ENCODE results near the gene NT5C3B.
"Not testable (repeated sequence)": the region's sequence is repeated elsewhere in the genome, so short reads cannot be mapped to it uniquely, and the experiment has no call there.

NT5C3B gene

DNA sequence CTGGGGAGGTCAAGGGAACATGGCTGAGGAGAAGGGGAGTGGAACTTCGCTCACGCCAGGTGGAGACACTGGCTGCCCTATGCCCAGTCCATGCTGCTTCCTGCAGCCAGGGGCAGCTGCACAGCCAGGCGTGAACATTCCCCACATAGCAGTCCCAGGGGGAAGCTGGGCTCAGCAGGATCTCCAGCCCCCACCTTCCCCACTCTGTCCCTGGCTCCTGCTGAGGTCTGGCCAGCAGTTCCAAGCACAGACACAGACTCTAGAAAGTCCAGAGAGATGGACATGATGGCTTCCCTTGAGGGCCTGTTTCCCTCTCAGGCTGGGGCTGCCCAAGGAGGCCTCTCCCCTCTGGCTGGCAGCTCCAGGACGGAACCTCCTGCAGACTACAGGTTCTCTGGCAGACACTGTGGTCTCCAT lies 58.9 kb downstream of the NT5C3B start:
- H2AFZ ChIP-seq (ENCODE audit: low read length): no peak overlapping the region
- H3K27ac ChIP-seq (ENCODE audit: low read depth, low read length, poor library complexity, severe bottlenecking): no peak overlapping the region
- no peak overlapping the region for H3K9ac ChIP-seq (ENCODE audit: low read length)
- peaks cover under 1% of the 10 kb centered on the region for H3K4me1 ChIP-seq (ENCODE audit: insufficient read depth, low read length, severe bottlenecking)
- no peaks in the 10 kb centered on the region for H3K36me3 ChIP-seq (ENCODE audit: insufficient read depth, low read length)
- TF ChIP-seq CTCF (IDR thresholded peaks at IDR 0.05; ENCODE audit: low read length) (no peak), EZH2 (IDR thresholded peaks at IDR 0.05; ENCODE audit: borderline replicate concordance, low read length) (no peak)
- H3K27me3 ChIP-seq (ENCODE audit: insufficient read depth, low read length): no peaks in the 10 kb centered on the region
- no peaks in the 10 kb centered on the region for H3K79me2 ChIP-seq (ENCODE audit: insufficient read depth, low read length)
- no peaks in the 10 kb centered on the region for H3F3A ChIP-seq (ENCODE audit: insufficient read depth, low read length)
- no peaks in the 10 kb centered on the region for H3K9me3 ChIP-seq (ENCODE audit: low read length)
- H4K20me1 ChIP-seq (ENCODE audit: insufficient read depth, low read length): no peaks in the 10 kb centered on the region
- no peak overlapping the region for H3K4me3 ChIP-seq (ENCODE audit: low read depth, low read length, poor library complexity, severe bottlenecking)
- no peaks in the 10 kb centered on the region for H3K9me2 ChIP-seq (ENCODE audit: low read depth, low read length)
- H3K4me2 ChIP-seq (ENCODE audit: low read length): no peak overlapping the region

DNA sequence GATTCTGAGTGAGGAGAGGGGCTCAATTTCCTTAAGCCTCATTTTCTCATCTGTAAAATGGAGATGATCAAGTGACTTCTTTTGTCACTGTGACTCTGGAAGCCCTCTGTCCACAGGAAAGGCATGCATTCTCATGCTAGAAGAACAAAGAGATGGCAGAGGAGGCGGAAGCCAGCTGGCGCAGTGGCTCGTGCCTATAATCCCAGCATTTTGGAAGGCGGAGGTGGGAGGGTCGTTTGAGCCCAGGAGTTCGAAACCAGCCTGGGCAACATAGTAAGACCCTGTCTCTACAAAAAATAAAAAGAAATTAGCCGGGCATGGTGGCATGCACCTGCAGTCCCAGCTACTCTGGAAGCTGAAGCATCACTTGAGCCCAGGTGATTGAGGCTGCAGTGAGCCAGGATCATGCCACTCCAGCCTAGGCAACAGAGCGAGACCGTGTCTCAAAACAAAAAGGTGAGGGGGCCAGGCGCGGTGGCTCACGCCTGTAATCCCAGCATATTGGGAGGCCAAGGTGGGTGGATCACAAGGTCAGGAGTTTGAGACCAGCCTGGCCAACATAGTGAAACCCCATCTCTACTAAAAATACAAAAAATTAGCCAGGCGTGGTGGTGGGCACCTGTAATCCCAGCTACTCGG lies 59.7 kb downstream of the NT5C3B start:
- not testable (repeated sequence) for H3K4me1 ChIP-seq (ENCODE audit: insufficient read depth, low read length, severe bottlenecking); H3K36me3 ChIP-seq (ENCODE audit: insufficient read depth, low read length); H3F3A ChIP-seq (ENCODE audit: insufficient read depth, low read length); H3K9me3 ChIP-seq (ENCODE audit: low read length); H2AFZ ChIP-seq (ENCODE audit: low read length); H3K27me3 ChIP-seq (ENCODE audit: insufficient read depth, low read length); H3K9me2 ChIP-seq (ENCODE audit: low read depth, low read length); H3K4me2 ChIP-seq (ENCODE audit: low read length); H3K27ac ChIP-seq (ENCODE audit: low read depth, low read length, poor library complexity, severe bottlenecking); H3K9ac ChIP-seq (ENCODE audit: low read length); H3K79me2 ChIP-seq (ENCODE audit: insufficient read depth, low read length); H4K20me1 ChIP-seq (ENCODE audit: insufficient read depth, low read length); H3K4me3 ChIP-seq (ENCODE audit: low read depth, low read length, poor library complexity, severe bottlenecking)

DNA sequence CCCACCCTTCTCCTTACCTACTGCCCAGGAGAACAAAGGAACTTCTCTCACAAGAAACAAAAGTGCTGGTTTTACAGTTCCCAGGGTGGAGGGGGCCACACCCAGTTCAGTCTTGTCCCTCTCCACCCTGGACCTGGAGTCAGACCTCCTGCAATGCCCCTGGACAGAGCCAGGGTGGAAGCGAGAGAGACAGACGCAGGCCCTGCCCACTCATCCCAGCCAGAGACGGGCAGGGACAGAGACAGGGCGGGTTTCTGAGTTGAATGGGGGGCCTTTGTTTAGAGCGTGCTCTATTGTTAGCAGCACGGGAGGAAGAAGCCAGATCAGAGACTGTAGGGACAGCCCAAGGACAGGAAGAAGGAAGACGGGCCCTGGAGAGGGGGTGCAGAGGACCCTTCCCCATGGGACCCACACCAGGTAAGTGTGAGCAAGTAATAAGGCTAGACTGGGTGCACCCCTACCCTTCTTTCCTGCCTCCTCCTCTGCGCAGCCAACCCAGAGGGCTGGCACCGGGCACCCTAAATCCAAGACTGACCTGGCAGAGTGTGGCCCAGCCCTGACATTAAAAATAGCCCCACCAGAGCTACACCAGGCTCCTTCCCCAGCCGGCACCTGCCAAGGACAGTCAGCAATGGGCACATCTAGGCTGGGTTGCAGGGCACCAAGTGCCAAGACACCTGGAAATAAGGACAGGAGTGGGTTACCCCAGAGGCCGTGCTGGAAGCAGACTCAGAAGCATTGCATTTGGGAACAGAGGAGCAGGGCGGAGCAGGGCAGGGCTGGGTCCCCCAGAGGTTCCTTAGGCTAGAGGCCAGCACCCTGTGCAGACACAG lies 60.4 kb downstream of the NT5C3B start:
- Histone ChIP-seq H3K9me3 (ENCODE audit: low read length) (no peaks in the 10 kb centered on the region), H2AFZ (ENCODE audit: low read length) (no peak overlapping the region), H3K4me1 (ENCODE audit: insufficient read depth, low read length, severe bottlenecking) (peaks cover 16% of the 10 kb centered on the region), H4K20me1 (ENCODE audit: insufficient read depth, low read length) (no peaks in the 10 kb centered on the region), H3K27me3 (ENCODE audit: insufficient read depth, low read length) (no peaks in the 10 kb centered on the region), H3K9ac (ENCODE audit: low read length) (no peak overlapping the region), H3K9me2 (ENCODE audit: low read depth, low read length) (no peaks in the 10 kb centered on the region), H3K4me2 (ENCODE audit: low read length) (no peak overlapping the region), H3K79me2 (ENCODE audit: insufficient read depth, low read length) (no peaks in the 10 kb centered on the region), H3K36me3 (ENCODE audit: insufficient read depth, low read length) (no peaks in the 10 kb centered on the region), H3K4me3 (ENCODE audit: low read depth, low read length, poor library complexity, severe bottlenecking) (no peak overlapping the region), H3F3A (ENCODE audit: insufficient read depth, low read length) (no peaks in the 10 kb centered on the region), H3K27ac (ENCODE audit: low read depth, low read length, poor library complexity, severe bottlenecking) (no peak overlapping the region)
- TF ChIP-seq EZH2 (IDR thresholded peaks at IDR 0.05; ENCODE audit: borderline replicate concordance, low read length) (no peak), CTCF (IDR thresholded peaks at IDR 0.05; ENCODE audit: low read length) (no peak)

All from OCI-LY1 (cell line).